ENCODE measurements around the gene ALG12.

The ALG12 gene

DNA sequence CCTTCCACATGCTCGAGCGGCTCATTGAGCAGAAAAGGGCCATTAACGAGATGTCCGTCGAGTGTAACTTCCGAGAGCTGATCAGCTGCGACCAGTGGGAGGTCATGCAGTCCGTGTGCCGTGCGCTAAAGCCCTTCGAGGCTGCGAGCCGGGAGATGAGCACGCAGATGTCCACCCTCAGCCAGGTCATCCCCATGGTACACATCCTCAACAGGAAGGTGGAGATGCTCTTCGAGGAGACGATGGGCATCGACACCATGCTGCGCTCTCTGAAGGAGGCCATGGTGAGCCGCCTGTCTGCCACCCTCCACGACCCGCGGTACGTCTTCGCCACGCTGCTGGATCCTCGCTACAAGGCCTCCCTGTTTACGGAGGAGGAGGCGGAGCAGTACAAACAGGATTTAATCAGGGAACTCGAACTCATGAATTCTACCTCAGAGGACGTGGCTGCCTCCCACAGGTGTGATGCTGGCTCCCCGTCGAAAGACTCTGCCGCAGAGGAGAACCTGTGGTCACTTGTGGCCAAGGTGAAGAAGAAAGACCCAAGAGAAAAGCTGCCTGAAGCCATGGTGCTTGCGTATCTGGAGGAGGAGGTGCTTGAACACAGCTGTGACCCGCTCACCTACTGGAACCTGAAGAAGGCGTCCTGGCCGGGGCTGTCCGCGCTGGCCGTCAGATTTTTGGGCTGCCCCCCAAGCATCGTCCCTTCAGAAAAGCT, 31.7 kb downstream of the ALG12 start:
- FAIRE-seq, result no peak

GRCh38 chr22:49885881-49886280, 32.4 kb downstream of the ALG12 start:
- no peak for FAIRE-seq

GRCh38 chr22:49885281-49885680, 33.0 kb downstream of the ALG12 start:
- FAIRE-seq, result no peak

DNA sequence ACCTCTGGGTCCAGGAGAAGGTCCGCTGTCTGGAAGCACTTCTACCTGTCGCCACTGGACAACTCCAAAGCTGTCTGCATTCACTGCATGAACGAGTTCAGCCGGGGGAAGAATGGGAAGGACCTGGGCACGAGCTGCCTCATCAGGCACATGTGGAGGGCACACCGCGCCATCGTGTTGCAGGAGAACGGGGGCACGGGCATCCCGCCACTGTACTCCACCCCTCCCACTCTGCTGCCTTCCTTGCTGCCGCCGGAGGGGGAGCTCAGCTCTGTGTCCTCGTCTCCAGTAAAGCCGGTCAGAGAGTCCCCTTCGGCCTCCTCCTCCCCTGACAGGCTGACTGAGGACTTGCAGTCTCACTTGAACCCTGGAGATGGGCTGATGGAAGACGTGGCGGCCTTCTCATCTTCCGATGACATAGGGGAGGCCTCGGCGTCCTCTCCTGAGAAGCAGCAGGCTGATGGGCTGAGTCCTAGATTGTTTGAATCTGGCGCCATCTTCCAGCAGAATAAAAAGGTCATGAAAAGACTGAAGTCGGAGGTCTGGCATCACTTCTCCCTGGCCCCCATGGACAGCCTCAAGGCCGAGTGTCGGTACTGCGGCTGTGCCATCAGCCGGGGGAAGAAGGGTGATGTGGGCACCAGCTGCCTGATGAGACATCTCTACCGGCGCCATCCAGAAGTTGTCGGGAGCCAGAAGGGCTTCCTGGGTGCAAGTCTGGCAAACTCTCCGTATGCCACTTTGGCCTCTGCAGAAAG, 33.6 kb downstream of the ALG12 start:
- no peak for FAIRE-seq

DNA sequence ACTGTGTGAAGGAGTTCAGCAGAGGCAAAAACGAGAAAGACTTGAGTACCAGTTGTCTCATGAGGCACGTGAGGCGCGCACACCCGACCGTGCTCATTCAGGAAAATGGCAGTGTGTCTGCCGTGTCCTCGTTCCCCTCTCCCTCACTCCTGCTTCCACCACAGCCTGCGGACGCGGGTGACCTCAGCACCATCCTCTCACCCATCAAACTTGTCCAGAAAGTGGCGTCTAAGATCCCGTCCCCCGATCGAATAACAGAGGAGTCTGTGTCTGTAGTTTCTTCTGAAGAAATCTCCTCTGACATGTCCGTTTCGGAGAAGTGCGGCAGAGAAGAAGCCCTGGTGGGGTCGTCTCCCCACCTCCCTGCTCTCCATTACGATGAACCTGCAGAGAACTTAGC, 34.2 kb downstream of the ALG12 start:
- no peak for FAIRE-seq

DNA sequence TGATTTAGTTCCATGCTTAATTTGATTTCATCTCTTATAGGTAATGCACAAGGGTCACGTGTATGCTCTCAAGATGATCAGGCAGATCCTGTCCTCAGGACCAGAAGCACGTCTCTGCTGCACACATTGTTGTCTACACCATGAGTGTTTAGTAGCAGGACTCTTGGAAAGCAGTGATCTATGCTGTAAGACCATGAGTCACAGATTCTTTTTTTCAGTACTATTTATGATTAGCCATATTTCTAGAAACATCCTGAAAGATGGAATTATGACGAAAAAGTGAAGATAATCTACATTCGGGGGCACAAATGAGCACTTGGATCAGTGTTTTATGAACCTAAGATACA, 35.0 kb downstream of the ALG12 start:
- no peak for FAIRE-seq

- FAIRE-seq, result no peak
Observed at GRCh38 chr22:49882519-49883293, 35.5 kb downstream of the ALG12 start.

DNA sequence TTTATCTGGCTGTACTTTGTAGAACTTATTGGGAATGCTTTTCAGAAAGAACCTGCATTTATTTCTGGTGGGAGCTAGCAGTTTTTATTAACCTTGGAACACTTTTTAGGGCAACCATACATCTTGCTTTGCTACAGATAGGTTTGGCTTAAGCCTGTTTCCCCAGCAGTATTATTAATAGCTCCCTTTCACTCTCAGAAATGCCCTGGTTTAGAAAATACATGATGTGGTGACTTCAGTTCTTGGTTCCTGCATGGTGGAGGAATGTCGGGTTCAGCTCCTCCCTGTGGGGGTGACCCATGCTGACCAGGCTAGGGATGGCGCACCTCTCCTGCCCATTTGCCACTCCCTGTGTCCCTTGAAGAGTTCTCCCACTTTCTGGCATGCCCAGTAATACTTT, 36.4 kb downstream of the ALG12 start:
- no peak for FAIRE-seq

GRCh38 chr22:49880281-49880680, 38.0 kb downstream of the ALG12 start:
- no peak for FAIRE-seq

DNA sequence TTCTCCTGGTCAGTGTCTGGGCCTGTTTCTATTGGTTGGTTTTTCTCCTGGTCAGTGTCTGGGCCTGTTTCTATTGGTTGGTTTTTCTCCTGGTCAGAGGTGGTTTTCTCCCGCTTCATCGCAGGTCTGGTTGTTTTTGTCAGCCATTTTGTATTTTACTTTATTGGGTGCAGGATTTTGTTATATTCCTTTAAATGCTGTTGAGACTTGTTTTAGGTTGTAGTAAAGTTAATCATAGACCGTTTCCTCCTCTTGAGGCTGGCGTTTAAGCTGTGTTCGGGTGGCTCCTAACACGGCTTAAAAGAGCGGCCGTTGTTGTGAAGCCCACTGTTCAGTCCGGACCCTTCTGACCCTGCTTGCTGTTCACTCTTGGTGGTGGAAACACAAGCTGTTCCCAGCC, 38.4 kb downstream of the ALG12 start:
- FAIRE-seq, result no peak

DNA sequence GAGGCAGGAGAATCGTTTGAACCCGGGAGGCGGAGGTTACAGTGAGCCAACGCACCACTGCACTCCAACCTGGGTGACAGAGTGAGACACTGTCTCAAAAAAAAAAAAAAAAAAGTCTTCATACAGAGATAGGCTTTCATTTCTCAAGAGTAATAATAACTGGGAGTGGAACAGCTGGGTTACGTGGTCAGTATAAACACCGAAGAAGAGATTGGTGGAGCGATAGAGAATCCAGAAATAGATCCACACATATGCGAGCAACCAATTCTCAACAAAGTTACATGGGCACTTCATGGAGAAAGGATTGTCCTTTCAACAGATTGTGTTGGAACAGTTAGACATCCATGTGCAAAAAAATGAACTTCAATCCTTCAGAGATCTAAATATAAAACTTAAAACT, 40.0 kb downstream of the ALG12 start:
- no peak for FAIRE-seq

DNA sequence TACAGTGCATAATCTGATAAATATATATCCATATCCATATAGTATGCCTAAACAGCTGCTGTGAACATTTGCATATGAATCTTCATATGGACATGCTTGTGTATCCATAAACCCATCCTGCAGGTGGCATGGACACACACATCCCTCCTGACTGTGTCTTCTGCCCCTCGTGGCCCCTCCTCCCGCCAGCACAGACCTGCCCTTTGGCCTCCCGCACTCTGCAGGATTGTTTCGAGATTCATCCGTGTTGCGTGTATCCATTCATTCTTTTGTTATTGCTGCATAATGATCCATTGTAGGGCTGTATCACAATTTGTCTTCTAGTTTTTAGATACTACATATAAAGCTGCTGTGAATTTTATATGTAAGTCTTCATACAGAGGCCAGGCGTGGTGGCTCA, 40.6 kb downstream of the ALG12 start:
- FAIRE-seq, result no peak

GRCh38 chr22:49873228-49873940, 44.9 kb downstream of the ALG12 start:
- FAIRE-seq, result no peak

DNA sequence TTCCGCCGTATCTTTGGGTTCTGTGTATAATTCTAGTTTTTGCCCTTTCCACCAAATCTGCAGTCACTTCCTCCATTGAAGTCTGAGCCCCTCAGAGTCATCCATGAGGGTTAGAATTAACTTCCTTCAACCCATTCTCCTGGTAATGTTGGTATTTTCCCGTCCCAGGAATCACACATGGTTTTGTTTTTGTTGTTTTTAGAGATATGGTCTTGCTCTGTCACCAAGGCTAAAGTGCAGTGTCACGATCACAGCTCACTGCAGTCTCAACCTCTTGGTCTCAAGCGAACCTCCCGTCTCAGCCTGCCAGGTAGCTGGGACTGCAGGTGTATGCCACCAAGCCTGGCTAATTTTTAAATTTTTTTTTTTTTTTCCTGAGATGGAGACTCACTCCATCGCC, 45.9 kb downstream of the ALG12 start:
- FAIRE-seq, result no peak

- FAIRE-seq, result no peak
Observed at GRCh38 chr22:49871482-49871881, 46.8 kb downstream of the ALG12 start.

DNA sequence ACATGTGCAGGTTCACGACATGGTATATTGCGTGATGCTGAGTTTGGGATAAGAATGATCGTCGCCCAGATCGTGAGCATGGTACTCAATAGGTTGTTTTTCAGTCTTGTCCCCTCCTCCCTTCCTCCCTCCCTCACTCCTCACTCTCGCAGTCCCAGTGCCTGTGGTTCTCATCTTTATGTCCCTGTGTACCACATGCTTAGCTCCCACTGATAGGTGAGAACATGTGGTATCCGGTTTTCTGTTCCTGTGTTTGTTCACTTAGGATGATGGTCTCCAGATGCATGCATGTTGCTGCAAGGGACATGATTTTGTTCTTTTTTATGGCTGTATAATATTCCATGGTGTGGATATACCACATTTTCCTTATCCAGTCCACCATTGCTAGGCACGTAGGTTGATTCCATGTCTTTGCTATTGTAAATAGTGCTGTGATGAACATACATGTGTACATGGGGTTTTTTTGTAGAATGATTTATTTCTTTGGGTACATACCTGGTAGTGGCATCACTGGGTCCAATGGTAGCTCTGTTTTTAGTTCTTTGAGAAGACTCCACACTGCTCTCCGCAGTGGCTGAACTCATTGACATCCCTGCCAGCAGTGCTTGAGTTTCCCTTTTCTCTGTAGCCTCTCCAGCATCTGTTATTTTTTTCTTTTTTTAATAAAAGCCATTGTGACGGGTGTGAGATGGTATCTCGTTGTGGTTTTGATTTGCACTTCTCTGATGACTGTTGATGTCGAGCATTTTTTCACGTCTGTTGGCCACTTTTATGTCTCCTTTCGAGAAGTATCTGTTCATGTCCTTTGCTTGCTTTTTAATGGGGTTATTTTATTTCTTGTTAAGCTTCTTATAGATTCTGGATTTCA, 48.2 kb downstream of the ALG12 start:
- FAIRE-seq, result no peak

GRCh38 chr22:49869086-49869830, 49.0 kb downstream of the ALG12 start:
- no peak for FAIRE-seq

GRCh38 chr22:49867303-49868265, 50.7 kb downstream of the ALG12 start:
- FAIRE-seq, result no peak

- FAIRE-seq, result no peak
Observed at GRCh38 chr22:49866646-49867045, 51.6 kb downstream of the ALG12 start.

- no peak for FAIRE-seq
Observed at GRCh38 chr22:49866134-49866533, 52.1 kb downstream of the ALG12 start.

Measured in islet of Langerhans (tissue), 1 donor.